Measurements from ENCODE around the gene MED13L. TPM values are rescaled to one million over a fixed set of nuclear protein-coding genes. Genes with fewer than 3 reads are reported as not detected.

MED13L gene
- total and polyA plus RNA-seq, 2 of the 8 experiments (the other 6 are each of a cell fraction or from before 2014, with no cell fraction given), result 15.9 to 51.7 TPM

- Histone ChIP-seq H3K4ac (replicated peaks; ENCODE audit: insufficient read length, low read depth, low read length) (no peak overlapping the region), H3K9me3 (ENCODE audit: insufficient read depth in 2 of 2, low read depth in 1 of 2, low read length in 1 of 2) (no peaks in the 10 kb centered on the region), H3K4me1 (replicated peaks in 1 of 4; ENCODE audit: control insufficient read depth in 3 of 4, insufficient read depth in 4 of 4, low read length in 3 of 4) (no peaks in the 10 kb centered on the region; a peak in 2 of 7 replicates), H3K79me1 (ENCODE audit: low read depth, low read length) (no peaks in the 10 kb centered on the region), H3K79me2 (ENCODE audit: control insufficient read depth in 1 of 2, insufficient read depth in 2 of 2, low read length in 2 of 2) (no peaks in the 10 kb centered on the region), H4K20me1 (replicated peaks in 1 of 2; ENCODE audit: control insufficient read depth in 1 of 2, insufficient read depth in 2 of 2, low read length in 2 of 2) (peaks cover 0 to under 1% of the 10 kb centered on the region in 2 experiments), H4K5ac (ENCODE audit: insufficient read length, low read depth, low read length) (no peak overlapping the region), H2BK20ac (ENCODE audit: low read length) (no peak overlapping the region), H3K27ac (ENCODE audit: low read depth, low read length) (no peak overlapping the region), H4K91ac (replicated peaks; ENCODE audit: insufficient read length, low read length) (no peak overlapping the region), H2BK12ac (ENCODE audit: low read depth, low read length) (no peak overlapping the region), H2AFZ (ENCODE audit: low read length) (no peak overlapping the region), H3K23me2 (ENCODE audit: low read depth, low read length) (no peaks in the 10 kb centered on the region), H3K4me2 (ENCODE audit: insufficient read depth in 1 of 2, low read depth in 2 of 2, low read length in 2 of 2) (no peak overlapping the region), H3K9ac (replicated peaks in 1 of 4; ENCODE audit: extremely low read depth in 1 of 4, low read depth in 3 of 4, low read length in 3 of 4) (no peak overlapping the region), H3K14ac (ENCODE audit: insufficient read length) (no peak overlapping the region), H2BK120ac (replicated peaks; ENCODE audit: low read depth, low read length) (no peak overlapping the region), H3K36me3 (ENCODE audit: control insufficient read depth in 2 of 4, insufficient read depth in 4 of 4, low read length in 3 of 4) (peaks cover 7 to 40% (median 14%) of the 10 kb centered on the region in 4 experiments), H4K8ac (ENCODE audit: extremely low read depth, insufficient read depth, low read length) (no peak overlapping the region), H3K56ac (replicated peaks; ENCODE audit: insufficient read length, low read depth, low read length) (no peak overlapping the region), H3K4me3 (ENCODE audit: extremely low read depth in 1 of 4, insufficient read depth in 2 of 4, low read depth in 3 of 4, low read length in 4 of 4) (no peak overlapping the region), H3K18ac (ENCODE audit: extremely low read depth, low read length) (no peak overlapping the region), H3K23ac (ENCODE audit: insufficient read length) (no peak overlapping the region), H2AK5ac (ENCODE audit: low read depth, low read length) (no peak overlapping the region), H3K27me3 (replicated peaks in 1 of 4; ENCODE audit: control insufficient read depth in 3 of 4, extremely low read depth in 1 of 4, insufficient read depth in 3 of 4, low read length in 3 of 4) (no peaks in the 10 kb centered on the region), H2BK5ac (ENCODE audit: low read depth, low read length) (no peak overlapping the region), H2BK15ac (ENCODE audit: low read length) (no peak overlapping the region)
- ChIA-PET POLR2A (ENCODE audit: partially characterized antibody) (no interaction called here), CTCF (ENCODE audit: partially characterized antibody) (interaction anchor here (1.3 to 1.7 kb wide), 3 partner anchors 12 to 29 kb away, joined by 3 to 6 read pairs (median 5); no protein-coding TSS in a partner anchor)
- FAIRE-seq, result no peak
- 86% methylated on average over 9 of the region's 9 CpGs; no CpG with 5 or more reads in 1 of the 2 experiments for WGBS, 2 experiments (ENCODE audit: extremely low coverage in 1 of 2, insufficient coverage in 1 of 2, insufficient read length in 1 of 2, insufficient replicate concordance in 2 of 2, low coverage in 1 of 2, low lambda C conversion rate in 2 of 2, missing lambda C conversion rate in 1 of 2)
- no peak for DNase-seq (ENCODE audit: low read depth in 1 of 2, low spot score in 2 of 2)
- no peak for TF ChIP-seq TEAD4 (IDR thresholded peaks at IDR 0.05; ENCODE audit: low read depth, low read length)
- TF ChIP-seq, protein P1, sequence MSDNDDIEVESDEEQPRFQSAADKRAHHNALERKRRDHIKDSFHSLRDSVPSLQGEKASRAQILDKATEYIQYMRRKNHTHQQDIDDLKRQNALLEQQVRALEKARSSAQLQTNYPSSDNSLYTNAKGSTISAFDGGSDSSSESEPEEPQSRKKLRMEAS (IDR thresholded peaks at IDR 0.05), result no peak
- TF ChIP-seq EGR1 (IDR thresholded peaks at IDR 0.05; ENCODE audit: borderline replicate concordance, low read depth, low read length), result no peak
- no peak for TF ChIP-seq CREB1 (IDR thresholded peaks at IDR 0.05)
- TF ChIP-seq CHD1 (IDR thresholded peaks at IDR 0.05; ENCODE audit: low read depth, low read length), result no peak
- no peak for TF ChIP-seq KDM4A (IDR thresholded peaks at IDR 0.05; ENCODE audit: low read depth, low read length, severe bottlenecking)
- TF ChIP-seq YY1 (IDR thresholded peaks at IDR 0.05; ENCODE audit: low read depth, low read length), result no peak
Observed at GRCh38 chr12:115975411-115975810, 302.1 kb downstream of the MED13L start.
